Activated naive CD4-positive, alpha-beta T cell treated with anti-CD3 and anti-CD28 coated beads, Interleukin-2, amount 50 U/mL, for 24 hours (primary cell): Measurements from ENCODE around the gene DNM3.

Experiments
- H3K27ac Mint-ChIP-seq: one replicate; pipeline ENCODE4 v1.8.0; 2021; ENCODE audit warnings: mild to moderate bottlenecking, mixed read lengths
- H3K27me3 Mint-ChIP-seq: one replicate; pipeline ENCODE4 v1.8.0; 2021; ENCODE audit warnings: mixed read lengths
- H3K36me3 Mint-ChIP-seq: one replicate; pipeline ENCODE4 v1.8.0; 2021; ENCODE audit warnings: mixed read lengths
- H3K4me1 Mint-ChIP-seq: one replicate; pipeline ENCODE4 v1.8.0; 2021; ENCODE audit warnings: mixed read lengths
- H3K4me3 Mint-ChIP-seq: one replicate; pipeline ENCODE4 v1.8.0; 2021; ENCODE audit warnings: mild to moderate bottlenecking, mixed read lengths
- H3K9me3 Mint-ChIP-seq: one replicate; pipeline ENCODE4 v1.8.0; 2021; ENCODE audit warnings: mixed read lengths

The DNM3 gene

GRCh38 chr1:172215006-172215405, 373.7 kb downstream of the DNM3 start:
- Mint-ChIP-seq H3K4me3 (no peak overlapping the region), H3K36me3 (no peaks in the 10 kb centered on the region), H3K27me3 (no peaks in the 10 kb centered on the region), H3K27ac (no peak overlapping the region), H3K9me3 (no peaks in the 10 kb centered on the region), H3K4me1 (no peaks in the 10 kb centered on the region)

- H3K9me3 Mint-ChIP-seq: no peaks in the 10 kb centered on the region
- no peak overlapping the region for H3K27ac Mint-ChIP-seq
- no peak overlapping the region for H3K4me3 Mint-ChIP-seq
- H3K27me3 Mint-ChIP-seq: no peaks in the 10 kb centered on the region
- H3K36me3 Mint-ChIP-seq: no peaks in the 10 kb centered on the region
- H3K4me1 Mint-ChIP-seq: no peaks in the 10 kb centered on the region
Observed at GRCh38 chr1:172219966-172220365, 378.7 kb downstream of the DNM3 start.

GRCh38 chr1:172220376-172220775, 379.1 kb downstream of the DNM3 start:
- Mint-ChIP-seq H3K4me1 (no peaks in the 10 kb centered on the region), H3K36me3 (peaks cover 1% of the 10 kb centered on the region), H3K27ac (no peak overlapping the region), H3K4me3 (no peak overlapping the region), H3K9me3 (no peaks in the 10 kb centered on the region), H3K27me3 (no peaks in the 10 kb centered on the region)

- Mint-ChIP-seq H3K27ac (no peak overlapping the region), H3K36me3 (peaks cover 2% of the 10 kb centered on the region), H3K4me1 (no peaks in the 10 kb centered on the region), H3K9me3 (no peaks in the 10 kb centered on the region), H3K4me3 (no peak overlapping the region), H3K27me3 (no peaks in the 10 kb centered on the region)
Observed at GRCh38 chr1:172221436-172221835, 380.1 kb downstream of the DNM3 start.

GRCh38 chr1:172224871-172225270, 383.6 kb downstream of the DNM3 start:
- no peak overlapping the region for H3K4me3 Mint-ChIP-seq
- H3K4me1 Mint-ChIP-seq: no peaks in the 10 kb centered on the region
- H3K9me3 Mint-ChIP-seq: no peaks in the 10 kb centered on the region
- H3K36me3 Mint-ChIP-seq: peaks cover 2% of the 10 kb centered on the region
- no peaks in the 10 kb centered on the region for H3K27me3 Mint-ChIP-seq
- H3K27ac Mint-ChIP-seq: no peak overlapping the region

- H3K4me1 Mint-ChIP-seq: peaks cover 6% of the 10 kb centered on the region
- no peak overlapping the region for H3K4me3 Mint-ChIP-seq
- peaks cover 7% of the 10 kb centered on the region for H3K9me3 Mint-ChIP-seq
- peaks cover 7% of the 10 kb centered on the region for H3K36me3 Mint-ChIP-seq
- H3K27ac Mint-ChIP-seq: no peak overlapping the region
- no peaks in the 10 kb centered on the region for H3K27me3 Mint-ChIP-seq
Observed at GRCh38 chr1:172229942-172230341, 388.6 kb downstream of the DNM3 start.

GRCh38 chr1:172230526-172230925, 389.2 kb downstream of the DNM3 start:
- peaks cover 7% of the 10 kb centered on the region for H3K9me3 Mint-ChIP-seq
- no peaks in the 10 kb centered on the region for H3K27me3 Mint-ChIP-seq
- H3K4me1 Mint-ChIP-seq: peaks cover 6% of the 10 kb centered on the region
- H3K4me3 Mint-ChIP-seq: no peak overlapping the region
- no peak overlapping the region for H3K27ac Mint-ChIP-seq
- H3K36me3 Mint-ChIP-seq: peaks cover 5% of the 10 kb centered on the region

GRCh38 chr1:172236958-172237357, 395.7 kb downstream of the DNM3 start:
- Mint-ChIP-seq H3K27ac (no peak overlapping the region), H3K36me3 (peaks cover 3% of the 10 kb centered on the region), H3K4me3 (no peak overlapping the region), H3K27me3 (no peaks in the 10 kb centered on the region), H3K9me3 (no peaks in the 10 kb centered on the region), H3K4me1 (no peaks in the 10 kb centered on the region)

- Mint-ChIP-seq H3K4me1 (no peaks in the 10 kb centered on the region), H3K27me3 (no peaks in the 10 kb centered on the region), H3K4me3 (no peak overlapping the region), H3K9me3 (no peaks in the 10 kb centered on the region), H3K27ac (no peak overlapping the region), H3K36me3 (no peaks in the 10 kb centered on the region)
Observed at GRCh38 chr1:172238158-172238557, 396.9 kb downstream of the DNM3 start.

- Mint-ChIP-seq H3K27me3 (no peaks in the 10 kb centered on the region), H3K4me1 (no peaks in the 10 kb centered on the region), H3K27ac (no peak overlapping the region), H3K36me3 (no peaks in the 10 kb centered on the region), H3K9me3 (no peaks in the 10 kb centered on the region), H3K4me3 (no peak overlapping the region)
Observed at GRCh38 chr1:172238965-172239364, 397.7 kb downstream of the DNM3 start.

GRCh38 chr1:172239901-172240300, 398.6 kb downstream of the DNM3 start:
- no peaks in the 10 kb centered on the region for H3K27me3 Mint-ChIP-seq
- H3K9me3 Mint-ChIP-seq: no peaks in the 10 kb centered on the region
- no peaks in the 10 kb centered on the region for H3K4me1 Mint-ChIP-seq
- no peak overlapping the region for H3K27ac Mint-ChIP-seq
- H3K36me3 Mint-ChIP-seq: no peaks in the 10 kb centered on the region
- no peak overlapping the region for H3K4me3 Mint-ChIP-seq

GRCh38 chr1:172241540-172241939, 400.2 kb downstream of the DNM3 start:
- Mint-ChIP-seq H3K4me1 (no peaks in the 10 kb centered on the region), H3K27me3 (no peaks in the 10 kb centered on the region), H3K4me3 (no peak overlapping the region), H3K27ac (no peak overlapping the region), H3K36me3 (no peaks in the 10 kb centered on the region), H3K9me3 (no peaks in the 10 kb centered on the region)

- no peak overlapping the region for H3K27ac Mint-ChIP-seq
- H3K4me1 Mint-ChIP-seq: no peaks in the 10 kb centered on the region
- no peaks in the 10 kb centered on the region for H3K27me3 Mint-ChIP-seq
- H3K9me3 Mint-ChIP-seq: no peaks in the 10 kb centered on the region
- H3K4me3 Mint-ChIP-seq: no peak overlapping the region
- no peaks in the 10 kb centered on the region for H3K36me3 Mint-ChIP-seq
Observed at GRCh38 chr1:172244865-172245264, 403.6 kb downstream of the DNM3 start.

- no peak overlapping the region for H3K4me3 Mint-ChIP-seq
- H3K36me3 Mint-ChIP-seq: no peaks in the 10 kb centered on the region
- H3K27ac Mint-ChIP-seq: no peak overlapping the region
- no peaks in the 10 kb centered on the region for H3K27me3 Mint-ChIP-seq
- no peaks in the 10 kb centered on the region for H3K9me3 Mint-ChIP-seq
- H3K4me1 Mint-ChIP-seq: no peaks in the 10 kb centered on the region
Observed at GRCh38 chr1:172245788-172246187, 404.5 kb downstream of the DNM3 start.

- no peaks in the 10 kb centered on the region for H3K4me1 Mint-ChIP-seq
- no peaks in the 10 kb centered on the region for H3K9me3 Mint-ChIP-seq
- H3K27ac Mint-ChIP-seq: no peak overlapping the region
- H3K27me3 Mint-ChIP-seq: no peaks in the 10 kb centered on the region
- H3K4me3 Mint-ChIP-seq: no peak overlapping the region
- H3K36me3 Mint-ChIP-seq: no peaks in the 10 kb centered on the region
Observed at GRCh38 chr1:172246521-172247390, 405.5 kb downstream of the DNM3 start.

GRCh38 chr1:172251486-172251885, 410.2 kb downstream of the DNM3 start:
- H3K36me3 Mint-ChIP-seq: no peaks in the 10 kb centered on the region
- no peaks in the 10 kb centered on the region for H3K9me3 Mint-ChIP-seq
- H3K27me3 Mint-ChIP-seq: no peaks in the 10 kb centered on the region
- no peak overlapping the region for H3K4me3 Mint-ChIP-seq
- H3K4me1 Mint-ChIP-seq: peaks cover 19% of the 10 kb centered on the region
- H3K27ac Mint-ChIP-seq: no peak overlapping the region

GRCh38 chr1:172252321-172252720, 411.0 kb downstream of the DNM3 start:
- H3K27ac Mint-ChIP-seq: no peak overlapping the region
- no peak overlapping the region for H3K4me3 Mint-ChIP-seq
- no peaks in the 10 kb centered on the region for H3K9me3 Mint-ChIP-seq
- peaks cover 19% of the 10 kb centered on the region for H3K4me1 Mint-ChIP-seq
- H3K27me3 Mint-ChIP-seq: no peaks in the 10 kb centered on the region
- H3K36me3 Mint-ChIP-seq: no peaks in the 10 kb centered on the region
